H1 (cell line): Measurements from ENCODE around the gene ANAPC2. TPM values are rescaled to one million over a fixed set of nuclear protein-coding genes. Genes with fewer than 3 reads are reported as not detected.

ENCODE experiments used
- CTCF ChIA-PET: fragments of 300-600 bp; sonication (Branson Sonifier 250); formaldehyde crosslinking; loops from one replicate; lab custom pipeline; 2021; ENCODE audit not compliant: partially characterized antibody; lab: Charles Lee
- POLR2A ChIA-PET: fragments of 300-600 bp; sonication (Branson Sonifier 250); formaldehyde crosslinking; loops from one replicate; lab custom pipeline; 2021; ENCODE audit warnings: inconsistent platforms; ENCODE audit not compliant: partially characterized antibody; lab: Charles Lee
- DNase-seq, 2 experiments: peaks; one replicate each; pipeline versions ENCODE4 v3.0.0 to v3.0.0-alpha.2; 2010 to 2022; ENCODE audit warnings: low spot score in 2 of 2, low read depth in 1 of 2, mixed read lengths in 1 of 2
- FAIRE-seq: peaks from 2 replicates; lab custom pipeline; 2011; peaks lifted over from hg19 to GRCh38; lab: Jason Lieb, UNC
- H2AFZ ChIP-seq: 2 replicates; pipeline ENCODE4 v1.8.1; 2012; ENCODE audit warnings: low read length, inconsistent platforms
- H2AK5ac ChIP-seq: 2 replicates; pipeline ENCODE4 v1.6.1; 2013; ENCODE audit warnings: low read depth, low read length
- H2BK120ac ChIP-seq: replicated peaks from 2 replicates; pipeline ENCODE3; 2013; ENCODE audit warnings: low read depth, low read length, inconsistent platforms
- H2BK12ac ChIP-seq: 2 replicates; pipeline ENCODE4 v1.6.1; 2013; ENCODE audit warnings: low read depth, low read length
- H2BK15ac ChIP-seq: 2 replicates; pipeline ENCODE4 v1.6.1; 2013; ENCODE audit warnings: low read length
- H2BK20ac ChIP-seq: 2 replicates; pipeline ENCODE4 v1.6.1; 2013; ENCODE audit warnings: low read length
- H2BK5ac ChIP-seq: 2 replicates; pipeline ENCODE4 v1.6.1; 2013; ENCODE audit warnings: low read depth, low read length
- H3K14ac ChIP-seq: 2 replicates; pipeline ENCODE4 v1.6.1; 2013; ENCODE audit warnings: inconsistent platforms; ENCODE audit not compliant: insufficient read length
- H3K18ac ChIP-seq: 2 replicates; pipeline ENCODE4 v1.6.1; 2013; ENCODE audit warnings: low read length; ENCODE audit errors: extremely low read depth
- H3K23ac ChIP-seq: 2 replicates; pipeline ENCODE4 v1.6.1; 2013; ENCODE audit warnings: inconsistent platforms; ENCODE audit not compliant: insufficient read length
- H3K23me2 ChIP-seq: 2 replicates; pipeline ENCODE4 v1.6.1; 2013; ENCODE audit warnings: low read depth, low read length
- H3K27ac ChIP-seq: 2 replicates; pipeline ENCODE4 v1.6.1; 2011; ENCODE audit warnings: low read depth, low read length, inconsistent platforms
- H3K27me3 ChIP-seq, 4 experiments: replicated peaks in 1 of 4; 1 replicate in 1 of 4; 2 replicates in 3 of 4; pipeline versions ENCODE4 v1.6.1 to v1.8.1; 2011 to 2013; ENCODE audit warnings: low read length in 3 of 4, mild to moderate bottlenecking in 3 of 4, inconsistent platforms in 2 of 4, mixed read lengths in 2 of 4, moderate library complexity in 1 of 4; ENCODE audit not compliant: control insufficient read depth in 3 of 4, insufficient read depth in 3 of 4; ENCODE audit errors: extremely low read depth in 1 of 4
- H3K36me3 ChIP-seq, 4 experiments: 2 replicates each; pipeline versions ENCODE4 v1.6.1 to v1.8.1; 2011 to 2013; ENCODE audit warnings: mild to moderate bottlenecking in 4 of 4, low read length in 3 of 4, moderate library complexity in 2 of 4, control low read depth in 1 of 4, inconsistent platforms in 1 of 4; ENCODE audit not compliant: insufficient read depth in 4 of 4, control insufficient read depth in 2 of 4
- H3K4ac ChIP-seq: replicated peaks from 2 replicates; pipeline ENCODE3; 2013; ENCODE audit warnings: low read length, low read depth, mixed read lengths, inconsistent platforms; ENCODE audit not compliant: insufficient read length
- H3K4me1 ChIP-seq, 4 experiments: replicated peaks in 1 of 4; 1 replicate in 1 of 4; 2 replicates in 3 of 4; pipeline versions ENCODE4 v1.6.1 to v1.8.1; 2011 to 2013; ENCODE audit warnings: low read length in 3 of 4, inconsistent platforms in 2 of 4, mixed read lengths in 1 of 4; ENCODE audit not compliant: insufficient read depth in 4 of 4, control insufficient read depth in 3 of 4
- H3K4me2 ChIP-seq, 2 experiments: 2 replicates each; pipeline versions ENCODE4 v1.6.1 to v1.8.1; 2011 to 2013; ENCODE audit warnings: low read depth in 2 of 2, low read length in 2 of 2, control low read depth in 1 of 2, inconsistent platforms in 1 of 2, mild to moderate bottlenecking in 1 of 2; ENCODE audit not compliant: insufficient read depth in 1 of 2
- H3K4me3 ChIP-seq, 4 experiments: fragments of 200-600, 300-600 bp in 1 of 4; sonication (generic), shearing (Covaris generic), sonication (Bioruptor Twin) in 1 of 4; 2 replicates each; pipeline versions ENCODE4 v1.5.1 to v1.8.1; 2011 to 2016; ENCODE audit warnings: low read length in 4 of 4, low read depth in 3 of 4, control low read depth in 2 of 4, inconsistent platforms in 2 of 4, mild to moderate bottlenecking in 2 of 4, mixed read lengths in 1 of 4, moderate library complexity in 1 of 4; ENCODE audit not compliant: insufficient read depth in 2 of 4; ENCODE audit errors: extremely low read depth in 1 of 4
- H3K56ac ChIP-seq: replicated peaks from 2 replicates; pipeline ENCODE3; 2013; ENCODE audit warnings: low read depth, mild to moderate bottlenecking, mixed read lengths, low read length, inconsistent platforms; ENCODE audit not compliant: insufficient read length
- H3K79me1 ChIP-seq: 2 replicates; pipeline ENCODE4 v1.6.1; 2013; ENCODE audit warnings: low read depth, low read length, control low read depth
- H3K79me2 ChIP-seq, 2 experiments: 2 replicates each; pipeline versions ENCODE4 v1.6.1 to v1.8.1; 2012 to 2013; ENCODE audit warnings: low read length in 2 of 2, mild to moderate bottlenecking in 2 of 2, inconsistent platforms in 1 of 2; ENCODE audit not compliant: insufficient read depth in 2 of 2, control insufficient read depth in 1 of 2
- H3K9ac ChIP-seq, 4 experiments: replicated peaks in 1 of 4; 1 replicate in 1 of 4; 2 replicates in 3 of 4; pipeline versions ENCODE4 v1.6.1 to v1.8.1; 2011 to 2013; ENCODE audit warnings: low read depth in 3 of 4, low read length in 3 of 4, control low read depth in 2 of 4, mild to moderate bottlenecking in 2 of 4, moderate library complexity in 2 of 4, inconsistent platforms in 1 of 4; ENCODE audit errors: extremely low read depth in 1 of 4
- H3K9me3 ChIP-seq, 2 experiments: 2 replicates each; pipeline versions ENCODE4 v1.6.1 to v1.8.1; 2012 to 2013; ENCODE audit warnings: mild to moderate bottlenecking in 2 of 2, moderate library complexity in 2 of 2, control low read depth in 1 of 2, inconsistent platforms in 1 of 2, low read depth in 1 of 2, low read length in 1 of 2, mixed read lengths in 1 of 2; ENCODE audit not compliant: insufficient read depth in 2 of 2
- H4K20me1 ChIP-seq, 2 experiments: replicated peaks in 1 of 2; 2 replicates each; pipeline versions ENCODE3 to v1.8.1; 2011 to 2013; ENCODE audit warnings: inconsistent platforms in 2 of 2, low read length in 2 of 2, mild to moderate bottlenecking in 1 of 2; ENCODE audit not compliant: insufficient read depth in 2 of 2, control insufficient read depth in 1 of 2
- H4K5ac ChIP-seq: 2 replicates; pipeline ENCODE4 v1.6.1; 2013; ENCODE audit warnings: low read length, low read depth, mixed read lengths, inconsistent platforms; ENCODE audit not compliant: insufficient read length
- H4K8ac ChIP-seq: 2 replicates; pipeline ENCODE4 v1.8.0; 2013; ENCODE audit warnings: mild to moderate bottlenecking, moderate library complexity, low read length, inconsistent platforms; ENCODE audit not compliant: insufficient read depth; ENCODE audit errors: extremely low read depth
- H4K91ac ChIP-seq: replicated peaks from 2 replicates; pipeline ENCODE3; 2013; ENCODE audit warnings: low read length, mixed read lengths, inconsistent platforms; ENCODE audit not compliant: insufficient read length
- CBX8 ChIP-seq: fragments of 300-800, 300-1000 bp; sonication (generic); IDR thresholded peaks from 2 replicates; pipeline ENCODE4 v1.7.1; 2016; ENCODE audit warnings: low read depth, low read length, borderline replicate concordance
- CTBP2 ChIP-seq: IDR thresholded peaks from 2 replicates; pipeline ENCODE4 v1.7.0; 2011; ENCODE audit warnings: borderline replicate concordance, mild to moderate bottlenecking, moderate library complexity, mixed read lengths, low read length; ENCODE audit not compliant: insufficient read depth, insufficient read length
- EP300 ChIP-seq, 2 experiments: IDR thresholded peaks; 1 replicate in 1 of 2; 2 replicates in 1 of 2; pipeline ENCODE4 v1.6.1; 2011 to 2012; ENCODE audit warnings: low read depth in 2 of 2, low read length in 2 of 2, mild to moderate bottlenecking in 2 of 2, borderline replicate concordance in 1 of 2, inconsistent platforms in 1 of 2, moderate library complexity in 1 of 2
- GTF2F1 ChIP-seq: IDR thresholded peaks from 2 replicates; pipeline ENCODE4 v1.6.1; 2012; ENCODE audit warnings: low read depth, low read length, improper control_type of control experiment, borderline replicate concordance
- JUN ChIP-seq: IDR thresholded peaks from 2 replicates; pipeline ENCODE4 v1.6.1; 2011; ENCODE audit warnings: low read depth, mild to moderate bottlenecking, improper control_type of control experiment, low read length
- MAFK ChIP-seq: IDR thresholded peaks from 2 replicates; pipeline ENCODE4 v1.6.1; 2012; ENCODE audit warnings: low read depth, mild to moderate bottlenecking, improper control_type of control experiment, low read length
- RFX5 ChIP-seq: IDR thresholded peaks from 2 replicates; pipeline ENCODE4 v1.6.1; 2011; ENCODE audit warnings: low read depth, low read length, improper control_type of control experiment, borderline replicate concordance
- SP2 ChIP-seq: IDR thresholded peaks from 2 replicates; pipeline ENCODE4 v1.6.1; 2012; ENCODE audit warnings: mild to moderate bottlenecking, low read length, inconsistent platforms
- SP4 ChIP-seq: IDR thresholded peaks from 2 replicates; pipeline ENCODE4 v1.6.1; 2012; ENCODE audit warnings: low read length, inconsistent platforms
- SUZ12 ChIP-seq: fragments of 200-600 bp; sonication (generic); IDR thresholded peaks from 2 replicates; pipeline ENCODE4 v1.6.1; 2012; ENCODE audit warnings: mild to moderate bottlenecking, inconsistent platforms, low read length, moderate library complexity, mixed read lengths
- TAF1 ChIP-seq: IDR thresholded peaks from 2 replicates; pipeline ENCODE4 v1.6.1; 2011; ENCODE audit warnings: mild to moderate bottlenecking, low read depth, low read length
- YY1 ChIP-seq: IDR thresholded peaks from 2 replicates; pipeline ENCODE4 v1.6.1; 2011; ENCODE audit warnings: low read depth, mild to moderate bottlenecking, low read length
- ZNF274 ChIP-seq: IDR thresholded peaks from 2 replicates; pipeline ENCODE4 v1.7.0; 2012; ENCODE audit warnings: low read length, borderline replicate concordance; ENCODE audit errors: extremely low read depth
- WGBS, 2 experiments: shearing (Covaris generic) in 1 of 2; methylation state at CpG; one replicate each; pipeline versions ENCODE4 v1.1.6 to v1.1.7; 2013 to 2015; ENCODE audit warnings: low lambda C conversion rate in 2 of 2, mixed read lengths in 2 of 2, inconsistent platforms in 1 of 2, low coverage in 1 of 2, missing lambda C conversion rate in 1 of 2; ENCODE audit not compliant: insufficient replicate concordance in 2 of 2, insufficient coverage in 1 of 2, insufficient read length in 1 of 2; ENCODE audit errors: extremely low coverage in 1 of 2, missing lambda C conversion rate in 1 of 2; 5-methylcytosine and 5-hydroxymethylcytosine counted together
- polyA plus RNA-seq, 7 experiments: library from polyadenylated mRNA; depleted of rRNA in 3 of 7; stranded (reverse) in 5 of 7; unstranded in 2 of 7; fragments of >200 nt in 5 of 7; fragments of 200-250 nt in 2 of 7; gene quantifications; 1 replicate in 5 of 7; 2 replicates in 1 of 7; 4 replicates in 1 of 7; pipeline versions ENCODE4 v1.2.1 to v1.2.3, GENCODE V29; 2011 to 2013; ENCODE audit warnings: missing spikeins in 2 of 7, mixed read lengths in 2 of 7
- total RNA-seq: library from RNA; stranded (reverse); fragmentation: NEBNext Ultra II Directional; extraction: Animal tissue kit (Norgen Biotek cat#: 25700); gene quantifications from 2 replicates; pipeline ENCODE4 v1.2.1, GENCODE V29; 2021

ANAPC2 gene
- total and polyA plus RNA-seq, 2 of the 8 experiments (the other 6 are each of a cell fraction or from before 2014, with no cell fraction given) = 30.2 to 37.7 TPM

GRCh38 chr9:137190315-137190856 is 2.0 kb upstream of the ANAPC2 start:
- DNase-seq (no peak), FAIRE-seq (no peak)
- H3K23ac ChIP-seq = no peak overlapping the region
- peaks cover 0 to 30% (median 10%) of the 10 kb centered on the region in 4 experiments; a peak in 6 of 7 replicates for H3K4me1 ChIP-seq
- no peak overlapping the region for H3K9ac ChIP-seq
- H3K4ac ChIP-seq = no peak overlapping the region
- ChIA-PET CTCF (interaction anchor here (0.7 to 14.0 kb wide), 13 partner anchors 8 to 150 kb away, joined by 3 to 204 read pairs (median 5); partner anchors contain the start of genes CYSRT1, LRRC26, NDOR1 and NELFB), POLR2A (interaction anchor here (0.6 to 11.0 kb wide), 10 partner anchors 9 to 50 kb away, joined by 3 to 107 read pairs (median 16); partner anchors contain the start of genes CYSRT1, NDOR1, RNF224 and TMEM203)
- H3K79me2 ChIP-seq = peaks cover 0 to 34% of the 10 kb centered on the region in 2 experiments; a peak in 2 of 4 replicates
- H3K27ac ChIP-seq = no peak overlapping the region
- no peak overlapping the region for H2AFZ ChIP-seq
- H3K36me3 ChIP-seq = peaks cover 0 to 4% (median 1%) of the 10 kb centered on the region in 4 experiments; a peak in 2 of 8 replicates
- no peak overlapping the region; a peak in 1 of 4 replicates for H3K4me2 ChIP-seq
- H3K23me2 ChIP-seq = peaks cover 8% of the 10 kb centered on the region; the same call in 1 of the 2 replicates
- no peak overlapping the region for H3K56ac ChIP-seq
- H3K79me1 ChIP-seq = peaks cover 11% of the 10 kb centered on the region
- H2AK5ac ChIP-seq = no peak overlapping the region
- 0 out of 2 replicates have a peak overlapping the region, but pooled peaks have one; percentile 71 for H4K8ac ChIP-seq
- no peak overlapping the region for H2BK20ac ChIP-seq
- no peak overlapping the region for H4K91ac ChIP-seq
- H2BK120ac ChIP-seq = no peak overlapping the region
- no peak overlapping the region for H2BK5ac ChIP-seq
- H3K27me3 ChIP-seq = no peaks in the 10 kb centered on the region; a peak in 1 of 7 replicates
- H3K18ac ChIP-seq = no peak overlapping the region
- H3K4me3 ChIP-seq = no peak overlapping the region
- 84% methylated on average over 5 of the region's 9 CpGs; no CpG with 5 or more reads in 1 of the 2 experiments for WGBS, 2 experiments
- H3K14ac ChIP-seq = no peak overlapping the region
- H2BK12ac ChIP-seq = no peak overlapping the region
- H3K9me3 ChIP-seq = no peaks in the 10 kb centered on the region
- H4K20me1 ChIP-seq = peaks cover 15 to 33% of the 10 kb centered on the region in 2 experiments
- no peak overlapping the region for H2BK15ac ChIP-seq
- no peak overlapping the region for H4K5ac ChIP-seq
- TF ChIP-seq TAF1 (no peak), SP2 (no peak), ZNF274 (no peak), SP4 (no peak), RFX5 (no peak), YY1 (no peak), JUN (no peak), GTF2F1 (no peak), MAFK (no peak), CTBP2 (no peak), SUZ12 (no peak), EP300 (IDR thresholded peaks at IDR 0.05; ENCODE audit: borderline replicate concordance in 1 of 2, low read depth in 2 of 2, low read length in 2 of 2) (no peak), CBX8 (no peak)
